Thoracic aorta endothelial cell (primary cell): ENCODE data around the gene CR1L. TPM values are rescaled to one million over a fixed set of nuclear protein-coding genes. Genes with fewer than 3 reads are reported as not detected.

ENCODE experiments used
- small RNA-seq: library from RNA; depleted of rRNA; stranded (forward); fragments of <200 nt; gene quantifications from one replicate; pipeline ENCODE3, GENCODE V24; 2012
- total RNA-seq: library from RNA; depleted of rRNA; stranded (reverse); fragments of >200 nt; gene quantifications from 2 replicates; pipeline ENCODE4 v1.2.3, GENCODE V29; 2012

CR1L gene
- not detected in 2 replicates for total RNA-seq

GRCh38 chr1:207644852-207645634, at the start of gene CR1L:
Gene CR1L, plus strand, starts transcription at chr1:207645133. Its CDS starts 101 bp downstream, at chr1:207645234.

GRCh38 chr1:207751790-207752455, 107.0 kb downstream of the CR1L start, which contains the start of gene CD46:
Gene CD46, plus strand, starts transcription at chr1:207752054. Its CDS starts 159 bp downstream, at chr1:207752213.

Small RNAs within 50 kb of the gene (small RNA-seq; reads per million reads assigned to genes)
- not detected for gene RNA5SP534

Other genes with a start within 250 kb of the CR1L start
- gene CR2, start 190.8 kb upstream of the CR1L start, total RNA-seq = not detected in 2 replicates
- gene CR1, start 149.0 kb upstream of the CR1L start, total RNA-seq = not detected in 2 replicates
- gene CD46, start 106.9 kb downstream of the CR1L start, total RNA-seq = 214 and 335 TPM in 2 replicates